Omental fat pad (tissue), 4 donors: ENCODE results near the gene BABAM2. TPM values are rescaled to one million over a fixed set of nuclear protein-coding genes. Genes with fewer than 3 reads are reported as not detected.
"Not testable (repeated sequence)": the region's sequence is repeated elsewhere in the genome, so short reads cannot be mapped to it uniquely, and the experiment has no call there.

Source experiments
- ATAC-seq: fragments of 150-250 bp; one replicate; pipeline ENCODE4 v1.9.1; 2016; ENCODE audit warnings: mild to moderate bottlenecking, moderate library complexity; ENCODE audit not compliant: low FRiP score
- DNase-seq: peaks from one replicate; pipeline ENCODE4 v3.0.0-alpha.2; 2019; ENCODE audit warnings: low spot score
- CTCF ChIP-seq, 3 donors: fragments of 450-650 bp; IDR thresholded peaks; one replicate each; pipeline ENCODE4 v1.5.1; 2016 to 2017; ENCODE audit warnings: antibody characterized with exemption in 3 of 3, mild to moderate bottlenecking in 3 of 3, moderate library complexity in 2 of 3
- total RNA-seq, 4 donors: library from RNA; depleted of rRNA; stranded (reverse); fragments of >200 nt; gene quantifications; one replicate each; pipeline ENCODE4 v1.1.0, GENCODE V29; 2016

BABAM2 gene
- total RNA-seq, 4 donors from 2014 or later = 29.2 to 41.0 (median 36.5) TPM

GRCh38 chr2:28368357-28368798 is 477.8 kb downstream of the BABAM2 start:
- ATAC-seq (no peak), DNase-seq (no peak)
- TF ChIP-seq CTCF (IDR thresholded peaks at IDR 0.05) = no peak

- ATAC-seq (no peak), DNase-seq (no peak)
- TF ChIP-seq CTCF (IDR thresholded peaks at IDR 0.05) = no peak
Measured at GRCh38 chr2:28369358-28369757, 478.8 kb downstream of the BABAM2 start.

DNA sequence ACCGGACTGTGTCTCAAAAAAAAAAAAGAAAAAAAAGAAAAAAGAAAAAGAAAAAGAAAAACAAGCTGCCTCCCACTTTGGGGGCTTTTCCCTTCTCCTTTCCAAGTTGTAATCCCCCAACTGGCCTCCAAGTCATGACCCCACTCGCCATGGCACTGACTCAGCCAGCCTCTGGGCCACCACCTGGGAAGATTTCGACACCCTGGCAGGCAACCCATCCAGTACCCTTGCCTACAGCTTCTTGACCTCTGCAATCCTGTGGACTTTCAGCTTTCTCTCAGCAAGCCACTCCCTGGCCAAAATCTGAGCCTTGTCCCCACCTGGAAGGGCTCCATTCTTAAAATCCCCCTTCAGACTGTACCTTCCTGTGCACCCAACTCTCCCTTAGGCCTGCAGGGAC is 479.8 kb downstream of the BABAM2 start:
- no peak for TF ChIP-seq CTCF (IDR thresholded peaks at IDR 0.05)
- no peak for DNase-seq
- no peak for ATAC-seq

DNA sequence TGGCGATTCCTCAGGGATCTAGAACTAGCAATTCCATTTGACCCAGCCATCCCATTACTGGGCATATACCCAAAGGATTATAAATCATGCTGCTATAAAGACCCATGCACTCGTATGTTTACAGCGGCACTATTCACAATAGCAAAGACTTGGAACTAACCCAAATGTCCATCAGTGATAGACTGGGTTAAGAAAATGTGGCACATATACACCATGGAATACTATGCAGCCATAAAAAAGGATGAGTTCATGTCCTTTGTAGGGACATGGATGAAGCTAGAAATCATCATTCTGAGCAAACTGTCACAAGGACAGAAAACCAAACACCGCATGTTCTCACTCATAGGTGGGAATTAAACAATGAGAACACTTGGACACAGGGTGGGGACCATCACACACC is 481.2 kb downstream of the BABAM2 start:
- ATAC-seq, DNase-seq: not testable (repeated sequence)

DNA sequence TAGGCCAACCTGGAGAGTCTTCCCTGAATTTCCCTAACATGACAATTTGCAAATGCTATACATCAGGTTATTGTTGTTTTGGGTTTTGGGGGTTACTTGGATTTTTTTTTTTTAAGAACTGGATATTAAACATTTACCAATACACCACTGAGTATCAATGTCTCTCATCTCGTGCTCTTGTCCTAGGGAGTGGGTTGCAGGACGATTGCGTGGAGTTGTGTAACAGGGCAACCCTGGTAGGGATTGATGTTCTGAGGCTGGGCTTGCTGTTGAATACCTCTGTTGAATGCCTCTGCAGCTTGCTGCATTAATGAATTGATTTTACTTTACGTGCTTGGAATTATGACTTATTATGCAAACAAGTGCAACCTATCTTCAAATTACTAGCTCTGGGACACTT is 483.3 kb downstream of the BABAM2 start:
- DNase-seq (no peak), ATAC-seq (no peak)
- no peak for TF ChIP-seq CTCF (IDR thresholded peaks at IDR 0.05)

DNA sequence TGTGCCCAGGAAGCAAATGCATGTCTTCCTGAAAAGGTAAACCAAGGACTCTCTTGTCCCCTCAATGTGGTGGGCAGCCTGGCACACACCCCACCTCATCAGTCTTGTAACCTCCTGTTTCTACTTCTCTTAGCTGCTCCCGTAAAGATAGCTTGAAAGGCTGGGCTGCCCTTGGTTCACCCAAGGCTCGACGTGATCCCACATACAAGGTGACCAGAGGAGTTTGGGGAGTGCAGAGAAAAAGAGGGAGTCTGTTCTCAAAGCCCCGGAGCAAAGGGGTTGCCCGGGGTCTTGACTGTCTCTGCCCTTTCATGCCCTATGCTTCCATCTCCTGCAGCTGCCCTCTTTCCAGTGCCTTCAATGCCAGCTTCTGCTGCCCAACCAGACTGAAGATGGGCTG is 483.8 kb downstream of the BABAM2 start:
- no peak for TF ChIP-seq CTCF (IDR thresholded peaks at IDR 0.05)
- DNase-seq (no peak), ATAC-seq (no peak)

GRCh38 chr2:28375236-28375635 is 484.7 kb downstream of the BABAM2 start:
- no peak for TF ChIP-seq CTCF (IDR thresholded peaks at IDR 0.05)
- ATAC-seq (no peak), DNase-seq (no peak)
